Activated CD4-positive, alpha-beta T cell treated with anti-CD3 and anti-CD28 coated beads, Interleukin-2, amount 10 ng/mL, durations not matched to agents 24 days and 14 days (primary cell): Measurements from ENCODE around the gene OPCML. TPM values are rescaled to one million over a fixed set of nuclear protein-coding genes. Genes with fewer than 3 reads are reported as not detected.

Source experiments
- DNase-seq: peaks from one replicate; pipeline ENCODE4 v3.0.0; 2022
- H3K27ac Mint-ChIP-seq: one replicate; pipeline ENCODE4 v1.8.0; 2022; ENCODE audit warnings: mild to moderate bottlenecking, mixed read lengths
- H3K27me3 Mint-ChIP-seq: one replicate; pipeline ENCODE4 v1.8.0; 2022; ENCODE audit warnings: mixed read lengths
- H3K36me3 Mint-ChIP-seq: one replicate; pipeline ENCODE4 v1.8.0; 2022; ENCODE audit warnings: low read depth, mild to moderate bottlenecking, mixed read lengths
- H3K4me1 Mint-ChIP-seq: one replicate; pipeline ENCODE4 v1.8.0; 2021; ENCODE audit warnings: mixed read lengths
- H3K4me3 Mint-ChIP-seq: one replicate; pipeline ENCODE4 v1.8.0; 2022; ENCODE audit warnings: mild to moderate bottlenecking, moderate library complexity, mixed read lengths
- H3K9me3 Mint-ChIP-seq: one replicate; pipeline ENCODE4 v1.8.0; 2021; ENCODE audit warnings: mixed read lengths
- intact Hi-C: fragments of 100-400 bp; cut with micrococcal nuclease; formaldehyde crosslinking; loops from one replicate; pipeline ENCODE4 v1.15.1; 2023
- total RNA-seq: library from RNA; stranded (reverse); gene quantifications from 2 replicates; pipeline ENCODE4 v1.2.3, GENCODE V29; 2022

The OPCML gene
- total RNA-seq, 1 donor from 2014 or later: not detected

DNA sequence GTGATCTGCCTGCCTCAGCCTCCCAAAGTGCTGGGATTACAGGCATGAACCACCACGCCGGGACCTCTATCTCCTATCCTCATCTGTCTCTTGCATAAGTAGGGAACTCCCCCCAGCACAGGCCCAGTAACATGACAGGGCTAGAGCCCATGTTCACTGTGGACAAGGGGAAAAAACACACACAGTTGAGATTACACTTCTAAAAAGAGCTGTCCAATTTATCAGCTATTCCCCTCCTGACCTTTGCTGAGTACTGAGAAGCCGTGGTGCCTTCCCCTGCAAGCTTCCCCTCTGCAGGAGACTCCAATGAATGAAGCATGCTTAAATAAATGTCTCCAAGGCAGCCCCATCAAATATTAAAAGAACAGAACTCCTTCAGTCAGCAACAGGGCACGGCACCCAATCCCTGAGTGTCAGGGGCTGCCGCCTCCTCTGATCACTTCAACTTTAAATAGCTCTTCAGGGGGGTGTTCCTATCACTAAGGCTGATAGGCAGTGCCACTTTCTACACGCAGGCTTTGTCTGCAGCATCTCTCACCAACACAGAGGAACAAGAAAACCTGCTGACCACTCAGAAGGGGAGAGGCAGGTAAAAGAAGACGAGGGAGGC, 385.5 kb downstream of the OPCML start:
- intact Hi-C loops: no loop called here
- no peaks in the 10 kb centered on the region for H3K27me3 Mint-ChIP-seq
- H3K36me3 Mint-ChIP-seq: no peaks in the 10 kb centered on the region
- DNase-seq: no peak
- H3K4me1 Mint-ChIP-seq: no peaks in the 10 kb centered on the region
- no peak overlapping the region for H3K4me3 Mint-ChIP-seq
- no peak overlapping the region for H3K27ac Mint-ChIP-seq
- no peaks in the 10 kb centered on the region for H3K9me3 Mint-ChIP-seq

DNA sequence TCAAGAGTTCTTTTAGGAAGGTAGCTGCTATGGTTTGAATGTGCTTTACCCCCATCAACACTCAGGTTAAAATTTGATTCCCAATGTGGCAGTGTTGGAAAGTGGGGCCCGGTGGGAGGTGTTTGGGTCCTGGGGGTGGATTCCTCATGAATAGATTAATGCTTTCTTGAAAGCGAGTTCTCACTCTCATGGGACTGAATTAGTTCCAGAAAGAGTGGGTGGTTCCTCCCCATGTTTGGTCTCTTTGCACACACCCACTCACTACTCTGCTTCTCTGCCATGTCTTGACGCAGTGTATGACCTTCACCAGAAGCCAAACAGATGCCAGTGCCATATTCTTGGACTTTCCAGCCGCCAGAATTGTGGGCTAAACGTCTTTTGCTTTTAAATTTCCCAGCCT, 394.4 kb downstream of the OPCML start:
- Mint-ChIP-seq H3K4me3 (no peak overlapping the region), H3K4me1 (no peaks in the 10 kb centered on the region), H3K9me3 (no peaks in the 10 kb centered on the region), H3K36me3 (no peaks in the 10 kb centered on the region), H3K27ac (no peak overlapping the region), H3K27me3 (no peaks in the 10 kb centered on the region)
- intact Hi-C loops: no loop called here
- no peak for DNase-seq

DNA sequence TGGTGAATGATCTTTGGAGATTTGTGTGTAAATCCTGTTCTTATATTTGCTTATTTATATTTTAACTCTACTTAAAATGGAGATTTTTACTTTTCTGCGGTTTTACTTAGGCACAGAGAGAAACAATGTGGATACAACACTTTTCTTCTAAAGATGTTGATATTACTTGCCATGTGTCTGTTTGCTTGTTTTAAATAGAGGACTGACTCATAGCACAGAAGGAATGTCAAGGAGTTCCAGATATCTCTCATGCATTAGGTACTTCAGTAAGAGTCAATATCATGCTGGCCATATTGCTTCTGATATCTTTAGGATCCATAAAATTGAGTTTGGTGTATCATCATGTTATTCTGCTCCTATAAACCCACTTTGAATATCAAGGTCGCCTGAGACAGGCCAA, 395.0 kb downstream of the OPCML start:
- no peak overlapping the region for H3K27ac Mint-ChIP-seq

DNA sequence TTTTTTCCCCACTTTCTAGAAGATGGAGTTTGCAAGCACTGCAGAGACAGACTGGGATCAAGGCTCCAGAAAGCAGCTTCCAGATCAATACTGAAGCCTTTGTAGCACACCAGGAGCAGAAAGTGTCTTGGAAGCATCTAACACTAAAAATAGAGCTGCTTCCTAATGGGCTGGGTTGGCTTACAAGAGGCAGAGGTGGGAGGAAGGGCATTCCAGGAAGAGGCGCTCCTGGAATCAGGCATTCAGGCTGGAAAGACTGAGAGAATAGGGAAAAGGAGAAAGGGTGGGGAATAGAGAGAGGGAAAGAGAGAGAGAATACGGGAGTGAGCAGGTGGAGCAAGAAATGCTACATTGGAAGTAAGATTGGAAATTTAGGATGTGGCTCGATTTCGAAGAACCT, 395.9 kb downstream of the OPCML start:
- Mint-ChIP-seq H3K9me3 (no peaks in the 10 kb centered on the region), H3K27ac (no peak overlapping the region), H3K4me1 (no peaks in the 10 kb centered on the region), H3K4me3 (no peak overlapping the region), H3K36me3 (no peaks in the 10 kb centered on the region), H3K27me3 (no peaks in the 10 kb centered on the region)
- no peak for DNase-seq
- intact Hi-C loops: no loop called here

More for the DNA sequence above, 395.0 kb downstream of the OPCML start:
- Mint-ChIP-seq H3K4me3 (no peak overlapping the region), H3K36me3 (no peaks in the 10 kb centered on the region), H3K27me3 (no peaks in the 10 kb centered on the region), H3K4me1 (no peaks in the 10 kb centered on the region), H3K9me3 (no peaks in the 10 kb centered on the region)
- intact Hi-C loops: no loop called here
- no peak for DNase-seq

DNA sequence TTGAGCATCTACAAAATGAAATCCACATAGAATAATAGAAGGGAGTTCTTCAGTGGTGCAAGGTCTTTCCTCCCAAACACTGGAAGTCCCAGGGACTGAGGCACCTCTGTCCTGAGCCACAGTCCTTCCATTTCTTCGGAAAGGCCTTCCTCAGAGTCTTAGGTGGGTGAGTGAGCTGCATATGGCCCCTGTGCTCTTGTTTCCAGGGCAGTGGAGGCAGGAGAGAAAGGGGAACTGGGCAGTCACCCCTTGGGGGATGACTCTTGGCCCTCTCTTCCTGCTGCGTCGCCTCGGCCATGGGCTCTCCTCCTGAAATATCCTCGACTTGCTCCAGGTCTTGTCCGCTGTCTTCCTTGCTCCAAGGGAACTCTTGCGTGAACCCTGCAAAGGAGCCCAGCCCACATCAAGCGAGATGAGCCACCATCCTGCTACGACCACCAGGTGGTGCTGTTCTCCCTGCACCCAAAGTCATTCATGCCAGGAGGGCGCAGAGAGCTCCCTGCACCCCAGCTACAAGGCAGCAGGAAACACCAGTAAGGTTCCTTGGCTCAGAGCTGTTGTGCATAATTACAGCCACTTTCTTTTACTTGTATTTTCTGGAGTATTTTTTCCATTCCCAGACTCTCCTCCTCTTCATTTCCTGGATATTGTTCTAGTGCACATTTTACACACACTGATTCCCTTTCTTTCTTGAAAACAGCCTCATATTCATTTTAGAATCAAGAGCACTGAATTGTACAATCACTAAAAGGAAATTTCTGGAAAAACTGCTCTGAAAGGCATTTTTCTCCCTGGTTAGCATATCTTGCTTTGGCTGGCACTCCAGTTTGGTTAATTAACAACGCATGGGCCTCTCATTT, 397.8 kb downstream of the OPCML start:
- intact Hi-C loops: loop anchor here (1.0 to 5.0 kb wide), 2 partner anchors 268 to 701 kb away; no protein-coding TSS in a partner anchor
- Mint-ChIP-seq H3K27ac (no peak overlapping the region), H3K9me3 (no peaks in the 10 kb centered on the region), H3K4me3 (no peak overlapping the region), H3K27me3 (no peaks in the 10 kb centered on the region), H3K36me3 (no peaks in the 10 kb centered on the region), H3K4me1 (no peaks in the 10 kb centered on the region)
- peak; percentile 85 for DNase-seq

DNA sequence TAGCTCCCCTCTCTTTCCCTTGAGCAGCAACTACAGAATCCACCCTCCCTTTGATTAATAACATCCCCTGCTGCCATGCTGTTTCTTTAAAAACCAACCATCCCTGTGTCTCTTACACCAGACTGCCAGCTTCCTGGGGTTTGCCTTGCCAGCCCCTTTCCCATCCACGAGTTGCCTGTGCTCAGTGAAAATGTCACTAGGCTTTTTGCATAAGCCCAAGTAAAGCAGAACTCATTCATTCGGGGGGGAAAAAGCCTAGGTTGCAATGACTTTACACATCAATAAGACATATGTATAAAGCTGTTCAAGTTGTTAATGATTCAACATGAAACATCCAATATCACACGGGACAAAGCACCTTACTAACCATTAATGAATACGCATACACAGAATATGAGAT, 398.7 kb downstream of the OPCML start:
- Mint-ChIP-seq H3K4me3 (no peak overlapping the region), H3K27ac (no peak overlapping the region), H3K27me3 (no peaks in the 10 kb centered on the region), H3K9me3 (no peaks in the 10 kb centered on the region), H3K36me3 (no peaks in the 10 kb centered on the region), H3K4me1 (no peaks in the 10 kb centered on the region)
- no peak for DNase-seq
- intact Hi-C loops: loop anchor here (1.0 to 5.0 kb wide), 2 partner anchors 269 to 702 kb away; no protein-coding TSS in a partner anchor

DNA sequence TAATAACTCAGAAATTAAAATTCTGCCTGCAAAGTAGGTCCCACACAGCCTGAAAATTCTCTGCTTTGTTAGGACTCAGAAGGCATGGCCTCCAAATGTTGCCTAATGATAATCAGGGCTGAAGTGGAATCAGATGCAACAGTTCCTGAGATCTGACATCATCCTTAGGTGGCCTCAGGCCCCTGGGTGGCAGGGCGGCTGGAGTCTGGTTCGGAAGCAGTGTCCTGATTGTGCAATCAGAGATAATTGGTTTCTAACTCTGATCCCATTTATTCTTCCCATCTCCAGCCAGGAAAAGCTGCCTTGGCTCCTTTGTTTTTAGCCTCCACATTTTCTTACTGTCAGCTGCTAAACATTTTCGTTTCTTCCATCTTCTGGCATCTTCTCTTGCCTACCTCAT, 399.3 kb downstream of the OPCML start:
- Mint-ChIP-seq H3K4me1 (no peaks in the 10 kb centered on the region), H3K9me3 (no peaks in the 10 kb centered on the region), H3K4me3 (no peak overlapping the region), H3K27ac (no peak overlapping the region), H3K36me3 (no peaks in the 10 kb centered on the region), H3K27me3 (no peaks in the 10 kb centered on the region)
- intact Hi-C loops: loop anchor here (5.0 kb wide), 1 partner anchor 269 kb away; no protein-coding TSS in a partner anchor
- no peak for DNase-seq

DNA sequence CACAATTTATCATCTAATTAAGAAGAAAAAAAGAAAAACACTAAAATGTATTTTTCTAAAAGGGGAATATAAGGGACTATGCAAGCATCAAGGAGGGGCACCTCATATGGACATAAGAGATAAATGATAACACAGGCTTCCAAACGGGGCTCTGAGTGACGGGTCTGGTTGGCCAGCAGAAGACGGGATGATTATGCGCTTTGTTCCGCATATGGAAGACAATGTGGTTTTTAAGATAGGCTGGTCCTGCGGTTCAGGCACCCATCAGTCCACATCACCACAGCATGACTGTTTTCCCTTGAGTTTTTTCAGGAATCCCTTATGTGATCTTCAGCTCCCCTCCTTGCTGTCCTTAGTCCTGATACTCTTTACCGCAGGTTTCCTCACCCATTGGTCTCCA, 404.6 kb downstream of the OPCML start:
- Mint-ChIP-seq H3K27me3 (no peaks in the 10 kb centered on the region), H3K36me3 (no peaks in the 10 kb centered on the region), H3K4me3 (no peak overlapping the region), H3K9me3 (no peaks in the 10 kb centered on the region), H3K27ac (no peak overlapping the region), H3K4me1 (no peaks in the 10 kb centered on the region)
- intact Hi-C loops: no loop called here
- no peak for DNase-seq

DNA sequence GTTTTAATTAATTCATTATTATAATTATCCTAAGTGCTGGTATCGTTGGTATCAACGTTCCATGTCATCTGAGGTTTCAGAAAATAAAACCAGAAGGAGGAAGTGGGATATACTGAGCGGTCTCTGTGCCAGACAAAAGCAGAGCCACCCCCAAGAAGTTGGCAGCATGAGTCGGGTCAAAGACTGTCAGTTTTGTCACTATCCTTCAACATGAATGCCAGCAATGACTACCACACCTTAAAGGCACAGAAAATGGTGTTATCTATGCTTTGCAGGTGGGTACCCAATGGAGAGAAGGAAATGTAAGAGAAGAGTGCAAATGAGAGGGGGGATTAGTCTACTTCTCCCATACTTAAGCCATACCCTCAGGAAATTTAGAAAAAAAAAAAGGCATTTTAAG, 408.5 kb downstream of the OPCML start:
- Mint-ChIP-seq H3K36me3 (no peaks in the 10 kb centered on the region), H3K4me1 (no peaks in the 10 kb centered on the region), H3K9me3 (no peaks in the 10 kb centered on the region), H3K27me3 (no peaks in the 10 kb centered on the region), H3K27ac (no peak overlapping the region), H3K4me3 (no peak overlapping the region)
- intact Hi-C loops: no loop called here
- no peak for DNase-seq

DNA sequence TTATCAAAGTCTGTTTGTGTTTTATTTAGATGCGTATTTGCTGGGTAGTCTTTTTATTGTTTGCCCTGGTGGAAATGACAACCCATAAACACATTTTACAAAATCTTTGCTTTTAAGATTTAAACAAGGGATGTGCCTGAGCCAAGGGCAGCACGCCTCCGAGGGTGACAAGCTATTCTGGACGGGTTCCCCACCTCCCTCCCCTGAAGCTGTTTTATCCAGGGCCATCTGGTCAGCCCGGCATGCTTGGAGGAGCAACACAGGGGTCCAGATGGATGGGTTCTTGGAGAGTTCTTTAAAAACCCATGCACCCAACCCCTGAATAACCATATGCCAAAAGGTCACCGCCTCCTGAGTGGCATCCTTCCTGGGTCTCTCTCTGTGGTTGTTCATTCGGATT, 408.9 kb downstream of the OPCML start:
- H3K4me3 Mint-ChIP-seq: no peak overlapping the region
- no peak for DNase-seq
- H3K9me3 Mint-ChIP-seq: no peaks in the 10 kb centered on the region
- no peak overlapping the region for H3K27ac Mint-ChIP-seq
- intact Hi-C loops: no loop called here
- no peaks in the 10 kb centered on the region for H3K27me3 Mint-ChIP-seq
- no peaks in the 10 kb centered on the region for H3K4me1 Mint-ChIP-seq
- no peaks in the 10 kb centered on the region for H3K36me3 Mint-ChIP-seq

DNA sequence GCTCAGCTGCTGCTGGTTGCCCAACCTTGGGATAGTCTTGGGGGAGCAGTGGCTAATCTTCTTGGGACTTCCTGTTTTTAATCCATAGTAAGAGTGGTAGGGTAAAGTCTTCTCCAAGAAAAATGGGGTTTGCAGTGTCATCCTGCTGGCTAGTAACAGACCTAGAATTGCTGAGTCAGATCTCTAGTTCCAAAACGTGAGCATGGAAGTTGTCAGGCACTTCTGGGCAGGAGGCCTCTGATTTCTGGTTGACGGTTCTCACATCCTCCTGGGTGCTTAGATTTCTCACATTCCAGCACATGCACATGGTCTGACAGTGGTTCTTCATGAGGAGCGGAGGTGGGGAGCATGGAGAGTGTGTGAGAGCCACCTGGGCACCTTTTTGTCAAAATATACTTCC, 410.0 kb downstream of the OPCML start:
- no peak overlapping the region for H3K27ac Mint-ChIP-seq
- no peaks in the 10 kb centered on the region for H3K9me3 Mint-ChIP-seq
- no peaks in the 10 kb centered on the region for H3K4me1 Mint-ChIP-seq
- no peak for DNase-seq
- no peaks in the 10 kb centered on the region for H3K27me3 Mint-ChIP-seq
- intact Hi-C loops: no loop called here
- H3K36me3 Mint-ChIP-seq: no peaks in the 10 kb centered on the region
- no peak overlapping the region for H3K4me3 Mint-ChIP-seq

DNA sequence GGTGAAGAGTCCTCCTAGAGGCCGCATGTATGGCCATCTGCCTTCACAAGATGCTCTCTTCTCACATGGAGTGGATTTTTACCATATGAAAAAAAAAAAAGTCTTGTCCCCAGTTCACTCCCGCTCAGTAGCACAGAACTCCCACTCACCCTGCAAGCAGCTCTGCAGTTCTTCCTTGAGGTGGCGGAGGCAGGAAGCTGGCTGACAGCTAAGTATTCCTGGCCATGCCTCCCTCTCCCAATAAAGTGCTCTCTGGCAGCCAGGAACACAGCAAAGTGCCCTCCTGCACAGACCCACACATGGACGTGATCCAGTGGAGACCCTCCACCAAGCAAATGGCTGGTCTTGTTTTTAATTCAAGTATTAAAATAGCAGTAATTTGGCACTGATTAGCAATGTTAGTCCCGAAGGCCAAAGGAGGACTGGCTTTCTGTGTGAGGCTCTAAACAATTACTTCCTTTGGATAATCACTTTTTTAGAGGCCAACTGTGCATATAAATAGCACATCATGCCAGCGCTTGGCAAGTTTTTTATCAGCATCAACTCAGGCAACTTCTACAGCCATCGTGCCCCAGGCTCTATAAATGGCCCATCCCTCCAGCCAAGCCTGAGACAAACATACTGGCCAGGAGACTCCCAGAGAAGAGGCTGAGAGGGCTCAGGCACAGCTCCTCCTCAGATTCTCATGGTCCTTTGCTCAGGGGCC, 413.6 kb downstream of the OPCML start:
- no peak overlapping the region for H3K4me3 Mint-ChIP-seq
- no peaks in the 10 kb centered on the region for H3K4me1 Mint-ChIP-seq
- intact Hi-C loops: no loop called here
- no peaks in the 10 kb centered on the region for H3K9me3 Mint-ChIP-seq
- no peak overlapping the region for H3K27ac Mint-ChIP-seq
- peaks cover 6% of the 10 kb centered on the region for H3K27me3 Mint-ChIP-seq
- no peaks in the 10 kb centered on the region for H3K36me3 Mint-ChIP-seq
- no peak for DNase-seq

DNA sequence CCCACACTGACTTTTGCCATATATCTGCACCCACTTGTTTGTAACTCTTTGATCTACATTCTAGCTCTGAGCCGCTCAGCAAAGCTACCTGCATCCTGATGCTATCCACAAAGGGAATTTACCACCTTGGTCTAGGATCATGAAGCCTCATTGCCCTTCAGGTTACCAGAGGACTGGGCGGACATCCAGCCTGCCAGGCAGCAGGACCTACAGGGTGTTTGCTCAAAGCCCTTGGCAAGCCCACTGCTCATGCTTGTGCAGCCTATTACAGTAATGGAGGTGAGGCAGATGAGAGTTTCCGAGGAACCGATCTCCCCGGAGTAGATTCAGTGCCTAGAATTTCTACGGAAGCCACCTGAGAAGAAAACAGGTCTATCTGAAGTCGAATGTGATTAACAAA, 417.2 kb downstream of the OPCML start:
- intact Hi-C loops: no loop called here
- Mint-ChIP-seq H3K27me3 (peaks cover 6% of the 10 kb centered on the region), H3K4me3 (no peak overlapping the region), H3K9me3 (no peaks in the 10 kb centered on the region), H3K36me3 (no peaks in the 10 kb centered on the region), H3K4me1 (no peaks in the 10 kb centered on the region), H3K27ac (no peak overlapping the region)
- DNase-seq: no peak

DNA sequence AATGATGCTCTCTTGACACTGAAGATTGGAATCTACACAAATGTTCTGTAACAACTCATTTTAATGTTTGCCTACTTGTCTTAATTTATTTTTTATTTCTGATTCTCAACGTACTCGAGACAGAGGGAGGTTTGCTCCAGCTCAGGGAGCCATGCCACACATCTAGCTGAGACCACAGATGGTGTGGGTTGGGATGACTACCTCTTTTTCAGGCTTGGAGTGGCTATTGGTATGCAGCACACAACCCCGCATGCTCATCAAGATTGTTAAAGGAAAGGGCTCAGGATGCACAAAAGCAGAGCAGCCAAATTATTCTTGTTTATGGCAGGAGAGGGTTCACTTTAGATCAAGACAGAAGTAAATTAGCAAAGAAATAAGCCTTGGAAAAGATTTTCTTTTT, 424.5 kb downstream of the OPCML start:
- no peaks in the 10 kb centered on the region for H3K36me3 Mint-ChIP-seq
- H3K4me3 Mint-ChIP-seq: no peak overlapping the region
- H3K27me3 Mint-ChIP-seq: no peaks in the 10 kb centered on the region
- no peaks in the 10 kb centered on the region for H3K9me3 Mint-ChIP-seq
- no peaks in the 10 kb centered on the region for H3K4me1 Mint-ChIP-seq
- intact Hi-C loops: no loop called here
- no peak for DNase-seq
- no peak overlapping the region for H3K27ac Mint-ChIP-seq
